ENCODE data around the gene TUT7. TPM values are rescaled to one million over a fixed set of nuclear protein-coding genes. Genes with fewer than 3 reads are reported as not detected.
"Not testable (repeated sequence)": the region's sequence is repeated elsewhere in the genome, so short reads cannot be mapped to it uniquely, and the experiment has no call there.

Gene TUT7
- total and polyA plus RNA-seq, 8 donors: 9.8 to 26.2 (median 12.1) TPM

GRCh38 chr9:86298873-86299272, 55.3 kb downstream of the TUT7 start:
- no peaks in the 10 kb centered on the region for H3K4me1 ChIP-seq
- H3K27ac ChIP-seq: no peak overlapping the region
- H3K4me3 ChIP-seq: no peak overlapping the region
- intact Hi-C loops (cut with DNase I): no loop called here
- H3K36me3 ChIP-seq: peaks cover 4 to 61% (median 24%) of the 10 kb centered on the region in 3 donors
- FAIRE-seq (no peak), DNase-seq (no peak), ATAC-seq (no peak)
- TF ChIP-seq CTCF (IDR thresholded peaks at IDR 0.05): no peak
- WGBS, 2 donors: 85 to 90% methylated on average over 11 of the region's 11 CpGs
- no peaks in the 10 kb centered on the region for H3K9me3 ChIP-seq
- no peaks in the 10 kb centered on the region for H3K27me3 ChIP-seq

- intact Hi-C loops (cut with DNase I); ATAC-seq; H3K9me3 ChIP-seq; H3K36me3 ChIP-seq; H3K4me3 ChIP-seq; H3K27ac ChIP-seq; FAIRE-seq; DNase-seq; H3K27me3 ChIP-seq; H3K4me1 ChIP-seq: not testable (repeated sequence)
- 81 to 84% methylated on average over 5 to 6 of the region's 6 CpGs for WGBS, 2 donors
Measured at GRCh38 chr9:86290341-86290740, 63.9 kb downstream of the TUT7 start.

- intact Hi-C loops (cut with DNase I): no loop called here
- Histone ChIP-seq H3K4me3 (no peak overlapping the region), H3K9me3 (no peaks in the 10 kb centered on the region), H3K27me3 (no peaks in the 10 kb centered on the region), H3K27ac (no peak overlapping the region), H3K36me3 (peaks cover 0 to 6% (median 0%) of the 10 kb centered on the region in 3 donors), H3K4me1 (no peaks in the 10 kb centered on the region)
- no peak for ATAC-seq
- DNase-seq: no peak
- 90 to 91% methylated on average over 6 of the region's 6 CpGs for WGBS, 2 donors
- no peak for FAIRE-seq
- no peak for TF ChIP-seq CTCF (IDR thresholded peaks at IDR 0.05)
Measured at GRCh38 chr9:86288499-86289198, 65.6 kb downstream of the TUT7 start.

GRCh38 chr9:86287013-86287412, 67.2 kb downstream of the TUT7 start:
- DNase-seq: no peak
- intact Hi-C loops (cut with DNase I): no loop called here
- H3K27ac ChIP-seq: no peak overlapping the region
- no peaks in the 10 kb centered on the region for H3K9me3 ChIP-seq
- H3K4me3 ChIP-seq: no peak overlapping the region
- H3K27me3 ChIP-seq: no peaks in the 10 kb centered on the region
- no peak for TF ChIP-seq CTCF (IDR thresholded peaks at IDR 0.05)
- H3K36me3 ChIP-seq: peaks cover 0 to 6% (median 0%) of the 10 kb centered on the region in 3 donors
- FAIRE-seq: no peak
- H3K4me1 ChIP-seq: peaks cover 0 to 7% (median 0%) of the 10 kb centered on the region in 3 donors
- WGBS, 2 donors: 70 to 81% methylated on average over 7 of the region's 7 CpGs
- no peak for ATAC-seq

GRCh38 chr9:86286278-86286677, 67.9 kb downstream of the TUT7 start:
- no peak for TF ChIP-seq CTCF (IDR thresholded peaks at IDR 0.05)
- Histone ChIP-seq H3K9me3 (no peaks in the 10 kb centered on the region), H3K4me3 (no peak overlapping the region), H3K27me3 (no peaks in the 10 kb centered on the region), H3K36me3 (peaks cover 0 to 6% (median 0%) of the 10 kb centered on the region in 3 donors), H3K27ac (no peak overlapping the region), H3K4me1 (peaks cover 0 to 7% (median 1%) of the 10 kb centered on the region in 3 donors)
- 50 to 66% methylated on average over 3 of the region's 3 CpGs for WGBS, 2 donors
- no peak for FAIRE-seq
- DNase-seq: no peak
- intact Hi-C loops (cut with DNase I): no loop called here
- no peak for ATAC-seq

Measured in pancreas (tissue), 10 donors.